Thymus (tissue), 11 donors: ENCODE measurements around the gene GPR161. TPM values are rescaled to one million over a fixed set of nuclear protein-coding genes. Genes with fewer than 3 reads are reported as not detected.

Source experiments
- DNase-seq, 9 donors: peaks; one replicate each; pipeline ENCODE4 v3.0.0-alpha.2; 2013; ENCODE audit warnings: low spot score in 9 of 9, low read depth in 6 of 9, missing footprints in 1 of 9
- H3K27ac ChIP-seq, 2 donors: one replicate each; pipeline ENCODE4 v1.5.1; 2013; ENCODE audit warnings: control low read depth in 1 of 2, low read depth in 1 of 2, low read length in 1 of 2, mild to moderate bottlenecking in 1 of 2, moderate library complexity in 1 of 2
- H3K27me3 ChIP-seq, 2 donors: one replicate each; pipeline ENCODE4 v1.5.1; 2013; ENCODE audit warnings: low read length in 1 of 2; ENCODE audit not compliant: control insufficient read depth in 2 of 2, insufficient read depth in 1 of 2
- H3K36me3 ChIP-seq, 2 donors: one replicate each; pipeline ENCODE4 v1.5.1; 2013; ENCODE audit warnings: low read length in 1 of 2, mild to moderate bottlenecking in 1 of 2, moderate library complexity in 1 of 2; ENCODE audit not compliant: control insufficient read depth in 2 of 2, insufficient read depth in 2 of 2
- H3K4me1 ChIP-seq, 2 donors: one replicate each; pipeline ENCODE4 v1.5.1; 2013; ENCODE audit warnings: low read length in 2 of 2; ENCODE audit not compliant: control insufficient read depth in 2 of 2, insufficient read depth in 2 of 2
- H3K4me3 ChIP-seq, 2 donors: one replicate each; pipeline ENCODE4 v1.5.1; 2013; ENCODE audit warnings: low read length in 2 of 2, control low read depth in 1 of 2, mild to moderate bottlenecking in 1 of 2
- H3K9me3 ChIP-seq, 2 donors: one replicate each; pipeline ENCODE4 v1.5.1; 2013; ENCODE audit warnings: low read length in 1 of 2, mild to moderate bottlenecking in 1 of 2; ENCODE audit not compliant: control insufficient read depth in 2 of 2, insufficient read depth in 1 of 2
- WGBS: extraction: QIAGEN DNeasy Blood & Tissue Kit; methylation state at CpG from one replicate; pipeline ENCODE4 v1.1.7; 2013; 5-methylcytosine and 5-hydroxymethylcytosine counted together
- polyA plus RNA-seq: library from polyadenylated mRNA; stranded (reverse); fragments of 200-250 nt; gene quantifications from one replicate; pipeline ENCODE4 v1.2.3, GENCODE V29; 2013
- total RNA-seq: library from RNA; stranded (reverse); fragments of 120-200 nt; gene quantifications from one replicate; pipeline ENCODE4 v1.2.4, GENCODE V29; 2013
- donor health status: healthy.

Gene GPR161
- total and polyA plus RNA-seq, 2 donors: 1.6 to 2.5 TPM

- Histone ChIP-seq H3K27me3 (no peaks in the 10 kb centered on the region), H3K36me3 (no peaks in the 10 kb centered on the region), H3K4me3 (no peak overlapping the region), H3K9me3 (peaks cover 0 to 5% of the 10 kb centered on the region in 2 donors), H3K27ac (peak overlapping the region; percentile 25 to 73), H3K4me1 (peaks cover 0 to 10% of the 10 kb centered on the region in 2 donors)
- no peak for DNase-seq
- WGBS: 88% methylated on average over 7 of the region's 7 CpGs
These were observed 15.2 kb downstream of the GPR161 start for GRCh38 chr1:168121401-168122011.

- peaks cover 0 to 5% of the 10 kb centered on the region in 2 donors for H3K9me3 ChIP-seq
- H3K27me3 ChIP-seq: no peaks in the 10 kb centered on the region
- H3K36me3 ChIP-seq: no peaks in the 10 kb centered on the region
- H3K4me3 ChIP-seq: no peak overlapping the region
- H3K4me1 ChIP-seq: peaks cover 0 to 11% of the 10 kb centered on the region in 2 donors
- 98% methylated on average over 4 of the region's 4 CpGs for WGBS
- DNase-seq: no peak
- no peak overlapping the region for H3K27ac ChIP-seq
These were observed 17.0 kb downstream of the GPR161 start for GRCh38 chr1:168119750-168120149.

- DNase-seq: no peak
- peaks cover 0 to 5% of the 10 kb centered on the region in 2 donors for H3K9me3 ChIP-seq
- H3K27ac ChIP-seq: no peak overlapping the region
- 88% methylated on average over 6 of the region's 6 CpGs for WGBS
- H3K27me3 ChIP-seq: no peaks in the 10 kb centered on the region
- H3K36me3 ChIP-seq: no peaks in the 10 kb centered on the region
- H3K4me3 ChIP-seq: no peak overlapping the region
- peaks cover 0 to 2% of the 10 kb centered on the region in 2 donors for H3K4me1 ChIP-seq
These were observed 20.4 kb downstream of the GPR161 start for GRCh38 chr1:168116327-168116799.

GRCh38 chr1:168114845-168115244 lies 21.9 kb downstream of the GPR161 start:
- DNase-seq: no peak
- H3K27ac ChIP-seq: no peak overlapping the region
- H3K36me3 ChIP-seq: no peaks in the 10 kb centered on the region
- peaks cover 0 to 2% of the 10 kb centered on the region in 2 donors for H3K4me1 ChIP-seq
- H3K9me3 ChIP-seq: peaks cover 0 to 4% of the 10 kb centered on the region in 2 donors
- WGBS: 92% methylated on average over 6 of the region's 6 CpGs
- H3K4me3 ChIP-seq: no peak overlapping the region
- no peaks in the 10 kb centered on the region for H3K27me3 ChIP-seq

GRCh38 chr1:168112673-168113305 lies 23.9 kb downstream of the GPR161 start:
- H3K4me1 ChIP-seq: peaks cover 0 to 2% of the 10 kb centered on the region in 2 donors
- H3K36me3 ChIP-seq: no peaks in the 10 kb centered on the region
- peak overlapping the region in 1 of 2 donors; percentile 47 for H3K27ac ChIP-seq
- WGBS: 95% methylated on average over 6 of the region's 6 CpGs
- no peaks in the 10 kb centered on the region for H3K9me3 ChIP-seq
- no peaks in the 10 kb centered on the region for H3K27me3 ChIP-seq
- H3K4me3 ChIP-seq: no peak overlapping the region
- peak in 1 of 9 donors; percentile 42 for DNase-seq

- Histone ChIP-seq H3K27ac (no peak overlapping the region), H3K36me3 (no peaks in the 10 kb centered on the region), H3K27me3 (no peaks in the 10 kb centered on the region), H3K4me3 (no peak overlapping the region), H3K9me3 (no peaks in the 10 kb centered on the region), H3K4me1 (peaks cover 0 to 2% of the 10 kb centered on the region in 2 donors)
- no peak for DNase-seq
- 89% methylated on average over 7 of the region's 7 CpGs for WGBS
These were observed 25.7 kb downstream of the GPR161 start for GRCh38 chr1:168110896-168111545.

- no peak for DNase-seq
- Histone ChIP-seq H3K27ac (no peak overlapping the region), H3K27me3 (no peaks in the 10 kb centered on the region), H3K9me3 (no peaks in the 10 kb centered on the region), H3K36me3 (no peaks in the 10 kb centered on the region), H3K4me1 (no peaks in the 10 kb centered on the region), H3K4me3 (no peak overlapping the region)
- 96% methylated on average over 8 of the region's 8 CpGs for WGBS
These were observed 30.5 kb downstream of the GPR161 start for GRCh38 chr1:168106274-168106673.

- Histone ChIP-seq H3K4me3 (no peak overlapping the region), H3K27ac (no peak overlapping the region), H3K9me3 (no peaks in the 10 kb centered on the region), H3K4me1 (no peaks in the 10 kb centered on the region), H3K36me3 (no peaks in the 10 kb centered on the region), H3K27me3 (no peaks in the 10 kb centered on the region)
- no peak for DNase-seq
- 95% methylated on average over 6 of the region's 6 CpGs for whole genome bisulfite sequencing
These were observed 30.9 kb downstream of the GPR161 start for GRCh38 chr1:168105846-168106245.

- WGBS: 97% methylated on average over 11 of the region's 11 CpGs
- H3K36me3 ChIP-seq: no peaks in the 10 kb centered on the region
- DNase-seq: no peak
- no peaks in the 10 kb centered on the region for H3K27me3 ChIP-seq
- no peak overlapping the region for H3K4me3 ChIP-seq
- H3K27ac ChIP-seq: no peak overlapping the region
- H3K9me3 ChIP-seq: no peaks in the 10 kb centered on the region
- no peaks in the 10 kb centered on the region for H3K4me1 ChIP-seq
These were observed 32.2 kb downstream of the GPR161 start for GRCh38 chr1:168104535-168104934.
